ENCODE data around the gene PTPRF. TPM values are rescaled to one million over a fixed set of nuclear protein-coding genes. Genes with fewer than 3 reads are reported as not detected.

Gene PTPRF
- polyA plus RNA-seq, 1 experiment: 68.3 TPM

- CTCF ChIA-PET: interaction anchor here (0.6 kb wide), 1 partner anchor 772 kb away, joined by 3 read pairs; no protein-coding TSS in a partner anchor
- POLR2A ChIA-PET: no interaction called here
- H3K4me3 ChIP-seq (ENCODE audit: low read depth, low read length): no peak overlapping the region
- H3K27me3 ChIP-seq (ENCODE audit: control insufficient read depth, insufficient read depth, low read length): no peaks in the 10 kb centered on the region
- no peak for TF ChIP-seq CTCF (IDR thresholded peaks at IDR 0.05; ENCODE audit: low read depth, low read length)
- no peak for DNase-seq (ENCODE audit: low read depth, low spot score)
- H3K9me3 ChIP-seq (ENCODE audit: control insufficient read depth, insufficient read depth, low read length): no peaks in the 10 kb centered on the region; the same call in 1 of the 2 replicates
- no peak overlapping the region for H3K27ac ChIP-seq (ENCODE audit: low read depth, low read length)
These were observed 20.0 kb downstream of the PTPRF start for GRCh38 chr1:43550598-43551246.

GRCh38 chr1:43551396-43551888 lies 20.8 kb downstream of the PTPRF start:
- Histone ChIP-seq H3K27me3 (ENCODE audit: control insufficient read depth, insufficient read depth, low read length) (no peaks in the 10 kb centered on the region), H3K9me3 (ENCODE audit: control insufficient read depth, insufficient read depth, low read length) (no peaks in the 10 kb centered on the region; the same call in 1 of the 2 replicates), H3K4me3 (ENCODE audit: low read depth, low read length) (no peak overlapping the region), H3K27ac (ENCODE audit: low read depth, low read length) (no peak overlapping the region)
- ChIA-PET POLR2A (no interaction called here), CTCF (no interaction called here)
- TF ChIP-seq CTCF (IDR thresholded peaks at IDR 0.05; ENCODE audit: low read depth, low read length): no peak
- DNase-seq (ENCODE audit: low read depth, low spot score): no peak

GRCh38 chr1:43552059-43552742 lies 21.5 kb downstream of the PTPRF start:
- ChIA-PET POLR2A (no interaction called here), CTCF (interaction anchor here (1.2 kb wide), 1 partner anchor 10 kb away, joined by 3 read pairs; no protein-coding TSS in a partner anchor)
- TF ChIP-seq CTCF (IDR thresholded peaks at IDR 0.05; ENCODE audit: low read depth, low read length): no peak
- H3K9me3 ChIP-seq (ENCODE audit: control insufficient read depth, insufficient read depth, low read length): no peaks in the 10 kb centered on the region; the same call in 1 of the 2 replicates
- H3K4me3 ChIP-seq (ENCODE audit: low read depth, low read length): no peak overlapping the region
- H3K27me3 ChIP-seq (ENCODE audit: control insufficient read depth, insufficient read depth, low read length): no peaks in the 10 kb centered on the region
- DNase-seq (ENCODE audit: low read depth, low spot score): no peak
- no peak overlapping the region for H3K27ac ChIP-seq (ENCODE audit: low read depth, low read length)

- H3K27me3 ChIP-seq (ENCODE audit: control insufficient read depth, insufficient read depth, low read length): no peaks in the 10 kb centered on the region
- TF ChIP-seq CTCF (IDR thresholded peaks at IDR 0.05; ENCODE audit: low read depth, low read length): no peak
- no peaks in the 10 kb centered on the region; the same call in 1 of the 2 replicates for H3K9me3 ChIP-seq (ENCODE audit: control insufficient read depth, insufficient read depth, low read length)
- POLR2A ChIA-PET: no interaction called here
- CTCF ChIA-PET: interaction anchor here (1.2 kb wide), 1 partner anchor 10 kb away, joined by 3 read pairs; no protein-coding TSS in a partner anchor
- no peak for DNase-seq (ENCODE audit: low read depth, low spot score)
- H3K4me3 ChIP-seq (ENCODE audit: low read depth, low read length): no peak overlapping the region
- no peak overlapping the region for H3K27ac ChIP-seq (ENCODE audit: low read depth, low read length)
These were observed 22.1 kb downstream of the PTPRF start for GRCh38 chr1:43552813-43553212.

Data from AG04450 (cell line).